Left hindlimb (tissue), 1 donor: ENCODE data around the gene TEKTIP1.

Source experiments
- DNase-seq: peaks from one replicate; pipeline ENCODE4 v3.0.0-alpha.2; 2018

TEKTIP1 gene

GRCh38 chr19:3538258-3538929 lies 580 bp upstream of the TEKTIP1 start:
- no peak for DNase-seq

GRCh38 chr19:3539756-3540118 lies 763 bp downstream of the TEKTIP1 start:
- no peak for DNase-seq

GRCh38 chr19:3543150-3544057 lies 4.4 kb downstream of the TEKTIP1 start:
- no peak for DNase-seq

GRCh38 chr19:3544058-3544376 lies 5.0 kb downstream of the TEKTIP1 start:
- no peak for DNase-seq

GRCh38 chr19:3544742-3545668 lies 6.0 kb downstream of the TEKTIP1 start:
- no peak for DNase-seq

- no peak for DNase-seq
Observed at GRCh38 chr19:3545669-3546034, 6.7 kb downstream of the TEKTIP1 start.

- no peak for DNase-seq
Observed at GRCh38 chr19:3546119-3546518, 7.1 kb downstream of the TEKTIP1 start.

GRCh38 chr19:3547301-3547731 lies 8.3 kb downstream of the TEKTIP1 start:
- DNase-seq, result no peak

- DNase-seq, result no peak
Observed at GRCh38 chr19:3547767-3548282, 8.9 kb downstream of the TEKTIP1 start.

GRCh38 chr19:3548606-3549005 lies 9.6 kb downstream of the TEKTIP1 start:
- no peak for DNase-seq

GRCh38 chr19:3549816-3550215 lies 10.8 kb downstream of the TEKTIP1 start:
- no peak for DNase-seq

- DNase-seq, result no peak
Observed at GRCh38 chr19:3550947-3551791, 12.2 kb downstream of the TEKTIP1 start.

- no peak for DNase-seq
Observed at GRCh38 chr19:3551792-3552095, 12.8 kb downstream of the TEKTIP1 start.

GRCh38 chr19:3554254-3555083 lies 15.5 kb downstream of the TEKTIP1 start:
- DNase-seq, result no peak

- DNase-seq, result no peak
Observed at GRCh38 chr19:3555653-3556422, 16.9 kb downstream of the TEKTIP1 start.

GRCh38 chr19:3556423-3556977 lies 17.5 kb downstream of the TEKTIP1 start:
- DNase-seq, result no peak

- no peak for DNase-seq
Observed at GRCh38 chr19:3556978-3557460, 18.0 kb downstream of the TEKTIP1 start.

GRCh38 chr19:3557461-3558248 lies 18.7 kb downstream of the TEKTIP1 start, which contains the start of gene MFSD12:
MFSD12 (minus strand) TSS chr19:3557586; CDS start chr19:3557403, 183 bp downstream.
- DNase-seq, result peak; percentile 95
